ENCODE data around the gene CHAMP1.

CHAMP1 gene

GRCh38 chr13:114284680-114285079, 29.6 kb upstream of the CHAMP1 start:
- H3K27ac ChIP-seq (ENCODE audit: low read depth, low read length) = no peak overlapping the region
- H3K9me2 ChIP-seq (replicated peaks; ENCODE audit: insufficient read depth, low read length) = no peaks in the 10 kb centered on the region
- H3K9me3 ChIP-seq (ENCODE audit: insufficient read depth, low read length) = no peaks in the 10 kb centered on the region
- H3K79me2 ChIP-seq (ENCODE audit: insufficient read depth, low read length) = peaks cover 35% of the 10 kb centered on the region
- no peak overlapping the region for H3K4me3 ChIP-seq (ENCODE audit: insufficient read depth, low read length, poor library complexity, severe bottlenecking)
- no peaks in the 10 kb centered on the region for H3K27me3 ChIP-seq (ENCODE audit: low read length)
- no peak for TF ChIP-seq EZH2phosphoT487 (conservative IDR thresholded peaks at IDR 0.05; ENCODE audit: low read length)
- TF ChIP-seq CTCF (IDR thresholded peaks at IDR 0.05; ENCODE audit: insufficient read depth, low read length, poor library complexity, severe bottlenecking) = no peak
- H3K36me3 ChIP-seq (ENCODE audit: low read length) = peaks cover 21% of the 10 kb centered on the region
- peaks cover 19% of the 10 kb centered on the region for H3F3A ChIP-seq (ENCODE audit: insufficient read depth)
- no peaks in the 10 kb centered on the region for H4K20me1 ChIP-seq (ENCODE audit: low read depth, low read length)
- no peak overlapping the region for H3K4me2 ChIP-seq (ENCODE audit: low read depth, low read length, poor library complexity, severe bottlenecking)
- H2AFZ ChIP-seq (ENCODE audit: low read depth, low read length, severe bottlenecking) = no peak overlapping the region
- H3K9ac ChIP-seq (ENCODE audit: low read length) = no peak overlapping the region

DNA sequence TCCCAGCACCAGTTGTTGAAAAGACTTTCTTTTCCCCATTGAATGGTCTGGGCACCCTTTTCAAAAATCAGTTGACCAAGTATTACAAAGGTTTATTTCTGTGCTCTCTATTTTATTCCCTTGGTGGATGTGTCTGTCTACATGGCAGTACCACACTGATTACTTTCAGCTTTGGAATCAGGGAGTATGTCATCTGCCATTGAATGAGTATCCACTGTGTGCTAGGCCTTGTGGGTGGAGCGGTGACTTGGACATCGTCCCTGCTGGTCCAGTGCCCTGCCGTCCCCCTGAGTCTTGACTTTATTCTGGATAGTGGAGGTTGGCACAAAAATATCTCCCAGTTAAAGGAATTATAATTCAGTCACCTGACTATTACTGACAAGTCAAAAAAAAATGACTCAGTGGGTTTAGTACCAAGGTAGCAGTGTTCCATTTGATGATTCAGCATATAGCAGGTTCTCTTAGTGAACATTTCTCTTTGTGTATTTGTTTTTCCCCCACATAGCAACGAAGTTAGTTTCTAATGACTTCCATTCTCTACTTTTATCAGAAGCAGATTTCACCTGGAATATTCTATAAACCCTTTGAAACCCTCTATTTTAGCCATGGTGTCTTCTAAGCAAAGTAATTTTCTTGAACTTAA, 29.0 kb upstream of the CHAMP1 start:
- Histone ChIP-seq H3K9me3 (ENCODE audit: insufficient read depth, low read length) (no peaks in the 10 kb centered on the region), H3K79me2 (ENCODE audit: insufficient read depth, low read length) (peaks cover 35% of the 10 kb centered on the region), H4K20me1 (ENCODE audit: low read depth, low read length) (no peaks in the 10 kb centered on the region), H3K4me2 (ENCODE audit: low read depth, low read length, poor library complexity, severe bottlenecking) (no peak overlapping the region), H3K9me2 (replicated peaks; ENCODE audit: insufficient read depth, low read length) (no peaks in the 10 kb centered on the region), H3F3A (ENCODE audit: insufficient read depth) (peaks cover 13% of the 10 kb centered on the region), H2AFZ (ENCODE audit: low read depth, low read length, severe bottlenecking) (no peak overlapping the region), H3K27ac (ENCODE audit: low read depth, low read length) (no peak overlapping the region), H3K36me3 (ENCODE audit: low read length) (peaks cover 21% of the 10 kb centered on the region), H3K4me3 (ENCODE audit: insufficient read depth, low read length, poor library complexity, severe bottlenecking) (no peak overlapping the region), H3K27me3 (ENCODE audit: low read length) (no peaks in the 10 kb centered on the region), H3K9ac (ENCODE audit: low read length) (no peak overlapping the region)
- TF ChIP-seq EZH2phosphoT487 (conservative IDR thresholded peaks at IDR 0.05; ENCODE audit: low read length) (no peak), CTCF (IDR thresholded peaks at IDR 0.05; ENCODE audit: insufficient read depth, low read length, poor library complexity, severe bottlenecking) (no peak)

DNA sequence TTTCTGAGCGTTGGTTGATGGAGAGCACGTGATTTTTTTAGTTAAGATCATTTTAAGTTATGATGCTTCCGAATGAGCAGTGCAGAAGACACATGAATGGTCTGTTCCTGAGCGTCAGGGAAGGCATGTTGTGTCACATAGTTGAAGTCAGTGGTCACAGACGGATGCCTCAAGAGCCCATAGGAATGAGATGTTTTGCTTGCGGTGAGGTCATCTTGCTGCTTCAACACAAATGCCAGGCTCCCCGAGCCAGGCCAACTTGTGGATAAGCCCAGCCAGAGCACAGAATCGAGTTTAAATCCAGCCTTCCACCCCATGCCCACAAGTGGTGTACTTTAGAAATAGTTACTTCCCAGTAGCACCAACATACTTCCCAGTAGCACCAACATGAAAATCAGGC, 27.5 kb upstream of the CHAMP1 start:
- TF ChIP-seq EZH2phosphoT487 (conservative IDR thresholded peaks at IDR 0.05; ENCODE audit: low read length) (no peak), CTCF (IDR thresholded peaks at IDR 0.05; ENCODE audit: insufficient read depth, low read length, poor library complexity, severe bottlenecking) (no peak)
- Histone ChIP-seq H3K9ac (ENCODE audit: low read length) (no peak overlapping the region), H4K20me1 (ENCODE audit: low read depth, low read length) (no peaks in the 10 kb centered on the region), H3K4me2 (ENCODE audit: low read depth, low read length, poor library complexity, severe bottlenecking) (no peak overlapping the region), H3K36me3 (ENCODE audit: low read length) (peaks cover 21% of the 10 kb centered on the region), H3K79me2 (ENCODE audit: insufficient read depth, low read length) (peaks cover 35% of the 10 kb centered on the region), H3K9me3 (ENCODE audit: insufficient read depth, low read length) (no peaks in the 10 kb centered on the region), H3F3A (ENCODE audit: insufficient read depth) (peaks cover 4% of the 10 kb centered on the region), H3K27ac (ENCODE audit: low read depth, low read length) (no peak overlapping the region), H3K27me3 (ENCODE audit: low read length) (no peaks in the 10 kb centered on the region), H3K4me3 (ENCODE audit: insufficient read depth, low read length, poor library complexity, severe bottlenecking) (no peak overlapping the region), H3K9me2 (replicated peaks; ENCODE audit: insufficient read depth, low read length) (no peaks in the 10 kb centered on the region), H2AFZ (ENCODE audit: low read depth, low read length, severe bottlenecking) (no peak overlapping the region)

Data from SU-DHL-6 (cell line).